Common myeloid progenitor, CD34-positive (primary cell): ENCODE measurements around the gene ADARB2.

Experiments
- CTCF ChIA-PET: fragments of 350-600 bp; sonication (Branson Sonifier 250); formaldehyde crosslinking; loops from one replicate; lab custom pipeline; 2021; ENCODE audit warnings: antibody characterized with exemption; lab: Charles Lee
- POLR2A ChIA-PET: fragments of 350-600 bp; sonication (Branson Sonifier 250); formaldehyde crosslinking; loops from one replicate; lab custom pipeline; 2021; ENCODE audit warnings: antibody characterized with exemption; lab: Charles Lee
- DNase-seq, 3 donors: peaks; one replicate each; pipeline versions ENCODE4 v3.0.0 to v3.0.0-alpha.2; 2013
- H3K27ac ChIP-seq, 2 experiments: 1 replicate in 1 of 2; 2 replicates in 1 of 2; pipeline ENCODE4 v1.7.0; 2013; ENCODE audit warnings: inconsistent platforms in 2 of 2, low read length in 2 of 2, mild to moderate bottlenecking in 2 of 2, low read depth in 1 of 2, moderate library complexity in 1 of 2; ENCODE audit not compliant: severe bottlenecking in 2 of 2, insufficient read depth in 1 of 2, poor library complexity in 1 of 2
- H3K27me3 ChIP-seq, 5 experiments: replicated peaks in 2 of 5; 1 replicate in 3 of 5; 2 replicates in 2 of 5; pipeline versions ENCODE4 v1.6.1 to v1.7.0; 2013; ENCODE audit warnings: low read length in 4 of 5, mild to moderate bottlenecking in 2 of 5, moderate library complexity in 2 of 5, inconsistent platforms in 1 of 5; ENCODE audit not compliant: insufficient read depth in 5 of 5, control insufficient read depth in 4 of 5
- H3K36me3 ChIP-seq, 4 experiments: 1 replicate in 2 of 4; 2 replicates in 2 of 4; pipeline versions ENCODE4 v1.6.1 to v1.7.0; 2013; ENCODE audit warnings: low read length in 3 of 4, control low read depth in 1 of 4, mild to moderate bottlenecking in 1 of 4; ENCODE audit not compliant: control insufficient read depth in 4 of 4, insufficient read depth in 4 of 4
- H3K4me1 ChIP-seq, 4 experiments: 1 replicate in 3 of 4; 2 replicates in 1 of 4; pipeline versions ENCODE4 v1.6.1 to v1.7.1; 2013; ENCODE audit warnings: low read length in 3 of 4, mild to moderate bottlenecking in 3 of 4, control low read depth in 1 of 4, inconsistent platforms in 1 of 4, moderate library complexity in 1 of 4; ENCODE audit not compliant: control insufficient read depth in 4 of 4, insufficient read depth in 4 of 4; ENCODE audit errors: control extremely low read depth in 1 of 4
- H3K4me3 ChIP-seq, 7 experiments: 1 replicate in 4 of 7; 2 replicates in 3 of 7; pipeline versions ENCODE4 v1.5.1 to v1.7.0; 2013; ENCODE audit warnings: mild to moderate bottlenecking in 7 of 7, low read length in 6 of 7, moderate library complexity in 6 of 7, inconsistent platforms in 2 of 7, low read depth in 2 of 7, control low read depth in 1 of 7; ENCODE audit not compliant: insufficient read depth in 4 of 7, control insufficient read depth in 1 of 7; ENCODE audit errors: extremely low read depth in 1 of 7
- H3K9me3 ChIP-seq, 5 experiments: 1 replicate in 4 of 5; 2 replicates in 1 of 5; pipeline versions ENCODE4 v1.6.1 to v1.7.1; 2013; ENCODE audit warnings: low read length in 4 of 5, mild to moderate bottlenecking in 2 of 5, inconsistent platforms in 1 of 5, low read depth in 1 of 5, moderate library complexity in 1 of 5; ENCODE audit not compliant: control insufficient read depth in 4 of 5, insufficient read depth in 2 of 5; ENCODE audit errors: control extremely low read depth in 1 of 5
- WGBS: methylation state at CpG from one replicate; pipeline ENCODE4 v1.1.5; 2013; ENCODE audit not compliant: insufficient coverage; 5-methylcytosine and 5-hydroxymethylcytosine counted together

The ADARB2 gene

GRCh38 chr10:1367938-1368841 lies 369.1 kb downstream of the ADARB2 start:
- POLR2A ChIA-PET, result interaction anchor here (0.6 kb wide), 2 partner anchors 112 to 555 kb away, joined by 3 to 7 read pairs; no protein-coding TSS in a partner anchor
- CTCF ChIA-PET, result interaction anchor here (0.7 to 1.8 kb wide), 12 partner anchors 9 to 1675 kb away, joined by 3 to 6 read pairs (median 3); no protein-coding TSS in a partner anchor
- WGBS, result 90% methylated on average over 18 of the region's 24 CpGs

GRCh38 chr10:1366811-1367425 lies 370.4 kb downstream of the ADARB2 start:
- no peak overlapping the region for H3K27ac ChIP-seq
- no peaks in the 10 kb centered on the region for H3K9me3 ChIP-seq
- H3K4me1 ChIP-seq, result no peaks in the 10 kb centered on the region
- ChIA-PET CTCF (interaction anchor here (1.0 kb wide), 1 partner anchor 231 kb away, joined by 3 read pairs; no protein-coding TSS in a partner anchor), POLR2A (no interaction called here)
- H3K27me3 ChIP-seq, result peaks cover 2 to 48% (median 10%) of the 10 kb centered on the region in 5 experiments
- no peak for DNase-seq
- WGBS, result 94% methylated on average over 8 of the region's 15 CpGs
- no peak overlapping the region for H3K4me3 ChIP-seq
- no peaks in the 10 kb centered on the region for H3K36me3 ChIP-seq

More at GRCh38 chr10:1367938-1368841, 369.1 kb downstream of the ADARB2 start:
- Histone ChIP-seq H3K4me1 (no peaks in the 10 kb centered on the region), H3K36me3 (no peaks in the 10 kb centered on the region), H3K4me3 (no peak overlapping the region), H3K27me3 (peaks cover 2 to 36% (median 8%) of the 10 kb centered on the region in 5 experiments), H3K9me3 (no peaks in the 10 kb centered on the region), H3K27ac (no peak overlapping the region)
- no peak for DNase-seq

DNA sequence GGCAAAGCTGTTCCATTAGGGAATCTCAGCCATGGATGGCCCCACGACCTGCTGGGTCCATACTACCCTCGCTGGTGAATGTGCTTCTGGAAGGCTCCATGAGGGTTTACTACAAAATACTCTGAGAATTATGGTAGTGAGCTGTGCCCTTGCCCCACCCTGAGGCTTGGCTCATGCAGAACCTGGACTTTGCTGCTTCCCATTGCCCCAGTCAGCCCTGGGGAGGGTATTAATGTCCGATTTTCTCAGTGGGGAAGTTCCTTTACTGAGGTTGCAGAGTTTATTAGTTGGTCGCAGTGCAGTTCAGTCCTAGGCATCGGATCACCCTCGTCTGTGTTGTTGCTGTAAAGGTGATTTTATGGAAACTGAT lies 371.0 kb downstream of the ADARB2 start:
- H3K9me3 ChIP-seq, result no peaks in the 10 kb centered on the region
- H3K4me1 ChIP-seq, result no peaks in the 10 kb centered on the region
- ChIA-PET POLR2A (no interaction called here), CTCF (interaction anchor here (1.0 kb wide), 1 partner anchor 230 kb away, joined by 3 read pairs; no protein-coding TSS in a partner anchor)
- H3K4me3 ChIP-seq, result no peak overlapping the region
- H3K27ac ChIP-seq, result no peak overlapping the region
- no peaks in the 10 kb centered on the region for H3K36me3 ChIP-seq
- no peak for DNase-seq
- peaks cover 2 to 54% (median 16%) of the 10 kb centered on the region in 5 experiments for H3K27me3 ChIP-seq
- 95% methylated on average over 6 of the region's 6 CpGs for WGBS

DNA sequence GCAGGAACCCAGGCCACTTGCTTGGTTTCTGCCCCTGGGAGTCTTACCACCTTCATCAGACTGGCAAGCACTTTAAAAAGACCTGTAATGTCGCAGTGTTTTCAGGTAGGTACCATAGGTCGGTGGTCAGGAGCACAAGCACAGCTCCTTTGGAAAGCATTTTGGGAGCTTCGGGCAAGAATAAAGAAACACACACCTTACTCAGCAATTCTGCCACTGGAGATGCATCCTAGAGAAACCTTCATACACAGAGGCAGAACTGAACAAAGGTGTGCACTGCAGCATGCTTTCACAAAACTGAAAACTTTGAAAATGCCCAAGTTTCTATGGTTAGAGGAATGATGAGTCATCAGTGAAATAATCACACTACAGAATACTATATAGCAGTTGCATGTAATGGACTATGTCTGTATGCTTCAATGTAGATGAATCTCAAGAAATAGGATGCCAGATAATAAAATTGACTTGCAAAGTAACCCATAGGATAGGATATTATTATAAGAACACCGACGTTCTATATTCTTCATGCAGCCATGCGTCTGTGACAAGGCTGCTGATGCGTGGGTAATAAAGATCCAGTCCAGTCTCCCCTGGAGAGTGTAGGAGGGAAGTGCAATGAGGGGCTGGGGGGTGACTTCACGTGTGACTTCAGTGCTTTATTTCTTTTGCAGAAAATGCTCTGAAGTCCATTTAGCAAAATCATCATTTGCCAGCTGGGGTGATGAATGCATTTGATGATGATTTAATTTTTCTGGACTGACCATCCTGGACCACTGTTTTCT lies 371.6 kb downstream of the ADARB2 start:
- Histone ChIP-seq H3K4me3 (no peak overlapping the region), H3K4me1 (no peaks in the 10 kb centered on the region), H3K27ac (no peak overlapping the region), H3K9me3 (no peaks in the 10 kb centered on the region), H3K36me3 (no peaks in the 10 kb centered on the region), H3K27me3 (peaks cover 2 to 57% (median 16%) of the 10 kb centered on the region in 5 experiments)
- ChIA-PET POLR2A (no interaction called here), CTCF (no interaction called here)
- WGBS, result 83% methylated on average over 4 of the region's 8 CpGs
- no peak for DNase-seq

- H3K27me3 ChIP-seq, result peaks cover 2 to 68% (median 28%) of the 10 kb centered on the region in 5 experiments
- WGBS, result 90% methylated on average over 11 of the region's 16 CpGs
- H3K4me3 ChIP-seq, result no peak overlapping the region
- no peaks in the 10 kb centered on the region for H3K4me1 ChIP-seq
- ChIA-PET CTCF (no interaction called here), POLR2A (no interaction called here)
- H3K36me3 ChIP-seq, result no peaks in the 10 kb centered on the region
- no peak for DNase-seq
- no peaks in the 10 kb centered on the region for H3K9me3 ChIP-seq
- no peak overlapping the region for H3K27ac ChIP-seq
Observed at GRCh38 chr10:1364151-1364910, 373.0 kb downstream of the ADARB2 start.

DNA sequence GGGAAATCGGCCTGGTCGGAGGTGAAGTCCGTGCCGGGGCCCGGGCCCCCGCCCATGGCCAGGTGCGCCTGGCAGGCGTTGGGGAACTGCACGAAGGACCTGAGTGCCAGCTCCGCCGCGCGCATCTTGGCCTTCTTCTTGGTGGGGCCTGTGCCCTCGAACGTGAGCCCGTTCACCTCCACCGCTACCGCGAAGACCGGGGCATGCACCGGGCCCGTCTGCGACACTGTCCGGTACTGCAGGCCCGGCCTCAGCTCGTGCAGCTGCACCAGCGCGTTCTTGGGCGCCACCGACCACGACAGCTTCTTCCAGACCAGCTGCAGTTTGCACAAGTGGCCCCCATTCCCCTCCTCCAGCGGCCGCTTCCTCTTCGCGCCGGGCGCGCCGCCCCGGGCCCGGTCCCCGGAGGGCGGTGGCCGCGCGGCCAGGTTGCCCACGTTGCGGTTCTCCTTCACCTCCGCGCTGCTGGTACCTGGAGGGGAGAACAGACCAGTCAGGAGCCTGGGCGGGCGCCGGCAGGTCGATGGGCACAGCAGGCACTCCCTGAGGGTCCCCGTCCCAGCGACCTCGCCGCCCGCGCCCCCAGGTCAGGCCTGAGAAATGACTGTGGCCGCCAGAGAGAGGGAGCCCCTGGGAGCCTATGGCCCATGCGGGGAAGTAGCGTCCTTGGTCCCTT lies 373.7 kb downstream of the ADARB2 start:
- WGBS, result 42% methylated on average over 54 of the region's 63 CpGs
- no peak for DNase-seq
- H3K4me3 ChIP-seq, result no peak overlapping the region
- H3K27ac ChIP-seq, result no peak overlapping the region
- ChIA-PET CTCF (no interaction called here), POLR2A (no interaction called here)
- no peaks in the 10 kb centered on the region for H3K36me3 ChIP-seq
- H3K4me1 ChIP-seq, result no peaks in the 10 kb centered on the region
- H3K9me3 ChIP-seq, result no peaks in the 10 kb centered on the region
- H3K27me3 ChIP-seq, result peaks cover 2 to 68% (median 28%) of the 10 kb centered on the region in 5 experiments
